Esophagus muscularis mucosa (tissue), 4 donors: Measurements from ENCODE around the gene DNAH9.

ENCODE experiments used
- CTCF ChIP-seq, 3 experiments: fragments of 200-600 bp in 2 of 3; fragments of 450-650 bp in 1 of 3; sonication (generic) in 2 of 3; IDR thresholded peaks; one replicate each; pipeline ENCODE4 v1.5.1; 2017 to 2019; ENCODE audit warnings: antibody characterized with exemption in 3 of 3, mild to moderate bottlenecking in 2 of 3, moderate library complexity in 1 of 3
- EP300 ChIP-seq: sonication (generic); formaldehyde crosslinking; IDR thresholded peaks from one replicate; pipeline ENCODE4 v1.6.1; 2017; ENCODE audit warnings: antibody characterized with exemption
- POLR2A ChIP-seq: fragments of 450-650 bp; IDR thresholded peaks from one replicate; pipeline ENCODE4 v1.6.1; 2017; ENCODE audit warnings: antibody characterized with exemption, moderate library complexity, mild to moderate bottlenecking, low read depth
- POLR2AphosphoS5 ChIP-seq, 2 donors: sonication (generic); formaldehyde crosslinking; IDR thresholded peaks; one replicate each; pipeline ENCODE4 v1.6.1; 2017; ENCODE audit warnings: antibody characterized with exemption in 2 of 2

- TF ChIP-seq CTCF (IDR thresholded peaks at IDR 0.05) (no peak), POLR2A (no peak), EP300 (no peak), POLR2AphosphoS5 (IDR thresholded peaks at IDR 0.05) (no peak)
Observed at GRCh38 chr17:11557727-11558452, 40.4 kb upstream of the DNAH9 start.
